ENCODE data around the gene KLHL40.

The KLHL40 gene

DNA sequence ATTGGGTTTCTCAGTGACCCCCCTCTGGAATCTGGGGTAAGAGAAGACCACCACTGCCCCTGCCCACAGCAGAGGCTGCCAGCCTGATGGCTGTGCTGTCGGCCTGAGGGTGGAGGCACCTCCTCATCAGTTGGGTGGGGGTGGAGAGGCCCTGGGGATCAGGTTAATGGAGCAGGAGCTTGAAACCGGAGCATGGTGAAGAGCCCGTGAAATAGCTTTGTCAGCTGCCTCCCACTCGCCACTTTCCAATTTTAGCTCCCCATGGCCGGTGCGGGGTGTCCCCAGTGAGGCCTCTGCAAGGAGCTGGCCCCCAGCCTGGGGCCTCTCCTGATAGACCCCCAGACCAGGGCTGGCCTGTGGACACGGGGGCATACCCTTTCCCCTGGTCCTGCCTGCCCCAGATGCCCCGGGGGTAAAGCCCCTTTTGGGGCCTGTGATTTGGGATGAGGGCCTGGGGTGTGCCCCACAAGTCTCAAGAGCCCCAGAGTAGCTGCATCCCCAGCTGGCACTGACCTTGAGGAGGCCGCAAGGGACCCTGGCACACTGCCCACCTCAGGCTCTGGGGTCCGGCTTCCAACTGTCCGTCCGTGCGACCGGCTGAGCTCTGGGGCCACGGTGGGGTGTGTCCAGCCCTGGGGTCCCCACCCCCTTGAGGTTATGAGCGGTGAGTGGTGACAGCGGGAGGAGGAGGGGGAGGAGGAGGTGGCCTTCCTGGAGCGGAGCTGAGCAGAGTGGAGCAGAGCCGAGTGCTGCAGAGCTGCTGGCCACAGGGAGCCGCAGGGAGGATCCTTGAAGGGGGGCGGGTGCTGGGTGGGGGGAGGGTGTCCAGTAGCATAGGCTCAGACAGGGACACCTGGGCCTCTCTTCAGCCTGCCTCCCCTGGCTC lies 17.0 kb downstream of the KLHL40 start, which contains the start of gene HHATL:
TSS of gene HHATL (minus strand) at position 733 of the 886 bp plus-strand sequence. CDS start 1,972 bp downstream, outside the sequence.
- H3K4me3 ChIP-seq (ENCODE audit: low read depth, low read length), result no peak within 1 kb of the TSS

DNA sequence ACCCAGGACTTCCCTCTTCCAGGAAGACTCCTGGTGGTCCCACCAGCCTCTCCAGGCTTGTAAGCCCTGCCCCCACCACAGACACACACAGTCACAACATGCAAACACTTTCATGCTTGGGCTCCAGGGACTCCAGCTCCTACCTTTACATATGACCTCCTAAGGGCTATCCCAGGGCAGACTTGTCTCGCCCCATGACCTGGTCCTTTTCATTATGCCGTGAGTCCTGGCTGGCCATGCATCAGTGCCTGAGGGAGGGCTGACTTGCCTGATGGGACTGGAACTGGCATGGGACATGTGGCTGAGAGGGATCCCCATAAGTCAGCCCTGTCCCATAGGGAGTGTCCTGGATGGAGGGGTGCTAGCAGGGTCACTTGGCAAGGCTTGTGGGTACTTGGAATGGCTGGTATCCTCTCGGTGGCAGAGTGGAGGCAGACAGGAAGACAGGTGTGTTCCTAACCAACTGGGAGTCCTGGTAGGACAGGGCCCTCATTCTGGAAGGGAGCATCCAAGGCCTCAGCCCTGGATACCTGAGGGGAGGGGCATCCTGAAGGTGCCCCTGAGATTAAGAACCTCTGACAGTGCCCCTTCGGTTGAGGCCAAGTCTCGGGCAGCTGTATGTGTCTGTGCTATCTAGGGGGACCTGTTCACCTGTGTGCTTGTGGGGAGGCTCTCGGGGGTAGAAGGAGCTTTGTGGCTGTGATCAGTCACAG lies 17.8 kb downstream of the KLHL40 start:
- H3K4me3 ChIP-seq (ENCODE audit: low read depth, low read length), result no peak overlapping the region

DNA sequence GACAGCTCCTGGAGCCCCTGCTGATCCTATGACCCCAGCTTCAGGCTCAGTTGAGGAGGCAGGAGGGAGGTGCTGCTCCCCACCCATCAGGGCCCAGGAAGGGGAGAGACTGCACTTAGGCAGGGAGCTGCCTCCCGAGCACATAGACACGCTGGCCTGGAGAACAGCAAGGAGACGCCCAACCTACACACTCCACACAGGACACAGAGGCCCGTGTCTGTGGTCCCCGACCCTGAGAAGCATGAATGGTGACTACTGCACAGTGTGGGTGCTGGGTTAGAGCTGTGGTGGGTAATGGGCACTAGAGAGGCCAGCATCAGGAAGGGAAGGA lies 18.3 kb downstream of the KLHL40 start:
- no peak overlapping the region for H3K4me3 ChIP-seq (ENCODE audit: low read depth, low read length)

DNA sequence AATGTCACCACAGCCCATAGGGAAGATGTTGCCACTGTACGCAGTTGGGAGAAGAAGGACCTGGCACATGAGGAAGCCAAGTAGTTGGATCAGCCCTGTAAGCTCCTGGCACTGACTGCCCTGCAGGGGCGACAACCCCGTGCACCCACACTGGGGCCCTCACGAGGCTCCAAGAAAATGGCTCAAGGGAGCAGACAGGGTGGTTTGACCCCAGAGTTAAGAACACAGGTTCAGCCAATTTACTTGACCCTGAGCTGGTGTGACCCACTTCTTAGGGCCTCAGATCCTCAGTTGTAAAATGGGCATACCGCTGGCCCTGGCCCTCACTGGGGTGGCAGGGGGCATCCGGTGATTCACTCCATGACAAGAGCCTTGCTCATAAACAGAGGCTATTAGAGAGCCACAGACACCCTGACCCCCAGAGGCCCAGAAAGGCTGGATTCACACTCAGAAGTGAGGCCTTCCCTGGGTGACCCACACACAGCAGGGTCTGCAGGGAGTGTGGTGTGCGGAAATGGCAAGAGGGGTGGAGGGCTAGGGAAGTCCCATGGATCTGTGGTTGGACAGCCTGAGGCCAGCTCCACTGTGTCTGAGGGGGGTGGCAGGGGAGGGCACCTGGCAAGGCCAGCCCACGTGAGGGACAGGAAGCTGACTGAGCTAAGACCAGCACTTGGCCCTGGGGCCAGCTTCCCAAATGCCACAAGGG lies 19.0 kb downstream of the KLHL40 start:
- no peak overlapping the region for H3K4me3 ChIP-seq (ENCODE audit: low read depth, low read length)

DNA sequence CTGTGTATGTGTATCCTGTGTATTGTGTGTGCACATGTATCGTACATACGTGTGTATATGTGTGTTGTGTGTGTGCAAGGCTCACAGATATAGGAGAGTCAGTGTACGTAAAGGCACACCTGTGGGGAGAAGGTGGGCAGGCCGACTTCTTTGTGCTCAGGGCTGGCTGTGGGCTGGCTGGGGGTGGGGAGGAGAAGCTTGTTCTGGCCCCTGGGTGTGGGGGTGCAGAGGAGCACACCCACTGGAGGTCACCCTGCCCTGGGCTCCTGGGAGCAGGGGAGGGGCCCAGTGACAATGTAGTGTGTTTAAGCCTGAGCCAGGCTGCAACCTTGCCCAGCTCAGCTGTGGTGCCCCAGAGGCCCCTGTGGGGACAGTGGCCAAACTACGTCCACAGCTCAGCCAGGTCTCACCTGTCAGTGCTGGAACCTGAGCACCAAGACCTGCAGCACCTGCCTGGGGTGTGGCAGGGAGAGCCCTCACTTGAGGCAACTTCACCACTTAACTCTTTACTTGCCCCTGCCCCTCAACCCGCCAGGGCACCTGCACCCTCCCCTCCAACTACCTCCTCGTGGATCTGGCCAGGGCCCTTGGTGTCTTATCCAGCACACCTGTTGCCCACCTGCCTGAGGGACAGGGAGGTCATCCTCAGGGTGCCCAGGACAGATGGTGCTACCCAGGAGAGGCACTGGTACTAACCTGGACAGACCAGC lies 19.9 kb downstream of the KLHL40 start:
- no peak overlapping the region for H3K4me3 ChIP-seq (ENCODE audit: low read depth, low read length)

DNA sequence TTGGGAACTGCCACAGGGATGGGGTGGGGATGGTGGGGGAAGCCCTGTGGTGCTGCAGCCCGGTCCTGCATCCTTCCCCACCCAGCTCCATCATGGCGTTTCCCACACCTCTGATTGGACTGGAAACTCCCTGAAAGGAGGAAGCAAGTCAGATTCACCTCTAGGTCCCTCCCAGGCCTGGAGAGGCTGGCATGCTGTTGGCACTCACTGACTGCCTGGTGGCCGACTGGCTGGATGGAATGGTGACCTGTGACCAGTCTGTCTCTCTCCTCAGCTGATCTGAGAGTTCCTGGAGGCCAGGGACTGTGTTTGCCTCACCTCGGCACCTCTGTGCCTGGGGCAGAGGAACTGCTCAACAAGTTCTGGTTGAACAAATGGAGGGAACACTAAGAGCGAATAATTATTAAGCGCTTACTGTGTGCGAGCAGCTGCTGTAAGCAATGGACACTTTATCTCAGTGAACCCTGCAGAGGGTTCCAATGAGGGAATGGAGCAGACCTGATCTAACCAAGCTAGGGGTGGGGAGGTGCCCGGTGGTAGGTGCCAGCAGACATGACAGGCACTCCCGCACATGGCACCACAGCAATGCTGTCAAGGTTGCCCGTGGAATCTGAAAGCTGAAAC lies 20.7 kb downstream of the KLHL40 start:
- H3K4me3 ChIP-seq (ENCODE audit: low read depth, low read length), result no peak overlapping the region

DNA sequence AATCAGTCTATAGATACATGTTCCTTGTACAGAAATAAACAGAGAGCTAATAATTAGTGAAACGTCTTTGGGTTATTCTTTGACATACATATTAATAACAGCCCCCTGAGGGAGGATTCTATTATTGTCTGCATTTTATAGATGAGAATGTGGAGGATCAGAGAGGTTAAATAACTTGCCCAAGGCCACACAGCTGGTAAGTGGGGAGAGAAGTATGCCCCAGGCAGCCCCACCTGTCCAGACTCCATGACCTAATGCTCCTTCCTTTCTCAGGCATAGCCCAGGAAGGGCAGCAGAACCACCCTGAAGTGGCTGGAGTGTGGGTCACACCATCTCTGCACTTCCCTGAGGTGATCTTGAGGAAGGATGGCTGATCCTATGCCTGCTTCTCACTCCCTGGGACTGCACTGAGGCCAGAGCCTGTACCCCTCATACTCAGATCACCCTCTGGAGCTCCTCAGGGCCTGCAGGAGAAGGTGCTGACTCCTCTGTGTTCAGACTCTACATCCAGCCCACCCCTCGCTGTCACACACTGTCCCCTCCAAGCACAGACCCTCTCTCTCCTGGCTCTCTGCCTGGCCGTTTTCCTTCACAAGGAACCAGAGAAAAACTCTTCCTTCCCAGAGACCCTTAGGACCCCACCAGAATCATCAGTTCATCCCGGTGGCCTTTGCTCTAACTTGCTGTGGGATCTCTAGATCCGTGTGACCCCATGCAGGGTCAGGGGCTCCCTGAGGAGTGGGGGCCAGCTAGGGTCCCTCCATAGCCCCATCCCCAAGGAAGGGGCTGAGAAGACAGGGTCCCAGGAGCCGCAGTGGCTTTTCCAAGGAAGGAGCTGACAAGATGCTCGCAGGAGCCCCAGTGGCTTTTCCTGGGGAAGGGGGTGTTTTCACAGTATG lies 21.6 kb downstream of the KLHL40 start:
- no peak overlapping the region for H3K4me3 ChIP-seq (ENCODE audit: low read depth, low read length)

DNA sequence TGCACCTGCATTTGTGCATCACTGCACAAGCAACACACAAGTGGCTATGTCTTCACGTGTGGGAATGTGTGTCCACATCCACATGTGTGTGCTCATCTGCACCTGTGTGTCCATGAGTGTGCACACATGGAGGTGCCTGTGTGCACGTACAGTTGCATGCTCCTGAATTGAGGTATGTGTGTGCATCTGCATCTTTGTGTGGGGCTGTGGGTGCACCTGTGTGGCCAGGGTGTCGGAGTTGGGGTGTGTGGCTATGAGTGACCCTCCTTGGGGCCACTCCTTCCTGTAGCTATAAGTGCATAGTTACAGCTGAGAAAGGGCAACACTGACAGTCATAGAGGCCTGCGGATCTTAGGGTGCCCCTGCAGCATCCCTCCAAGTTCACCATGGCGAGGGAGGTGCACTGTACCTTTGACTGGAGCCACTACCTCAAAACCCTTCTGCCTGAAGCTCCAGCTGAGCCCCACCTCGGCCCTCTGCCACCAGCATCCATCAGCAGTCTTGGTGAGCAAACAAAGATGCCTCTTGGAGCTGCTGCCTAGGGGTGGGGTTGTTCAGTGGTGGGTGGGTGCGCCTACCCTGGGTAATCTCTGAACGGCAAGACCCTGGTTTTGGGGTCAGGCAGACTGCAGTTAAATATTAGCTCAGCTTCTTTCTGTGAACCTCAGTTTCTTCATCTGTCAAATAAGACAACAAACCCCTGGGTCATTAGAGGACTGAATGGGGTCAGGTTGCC lies 22.5 kb downstream of the KLHL40 start:
- H3K4me3 ChIP-seq (ENCODE audit: low read depth, low read length), result no peak overlapping the region

DNA sequence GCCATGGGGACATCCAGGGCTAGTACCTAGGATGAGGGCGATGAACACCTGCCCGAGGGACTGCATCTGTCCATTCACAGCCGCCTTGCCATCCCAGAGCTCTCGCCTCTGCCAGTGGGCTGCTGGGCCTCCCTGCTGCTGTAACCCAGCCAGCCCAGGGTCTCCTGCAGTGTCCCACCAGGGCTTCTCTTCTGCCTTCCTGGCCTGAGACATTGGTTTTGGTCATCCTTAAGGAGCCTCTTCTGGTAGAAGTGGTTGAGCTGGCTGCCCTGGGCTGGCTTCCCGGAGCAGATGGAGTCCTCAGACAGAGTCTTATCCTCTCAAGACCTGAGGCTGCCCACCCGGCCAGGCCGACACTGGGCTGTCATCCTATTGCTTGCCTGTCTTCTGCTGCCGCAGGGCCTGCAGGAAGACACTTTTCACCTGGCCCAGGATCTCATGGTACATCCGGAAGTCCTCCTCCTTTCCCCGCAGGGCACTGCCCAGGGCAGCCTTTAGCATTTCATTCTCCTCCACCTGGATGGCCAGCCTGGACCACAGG lies 23.3 kb downstream of the KLHL40 start:
- H3K4me3 ChIP-seq (ENCODE audit: low read depth, low read length), result no peak overlapping the region

DNA sequence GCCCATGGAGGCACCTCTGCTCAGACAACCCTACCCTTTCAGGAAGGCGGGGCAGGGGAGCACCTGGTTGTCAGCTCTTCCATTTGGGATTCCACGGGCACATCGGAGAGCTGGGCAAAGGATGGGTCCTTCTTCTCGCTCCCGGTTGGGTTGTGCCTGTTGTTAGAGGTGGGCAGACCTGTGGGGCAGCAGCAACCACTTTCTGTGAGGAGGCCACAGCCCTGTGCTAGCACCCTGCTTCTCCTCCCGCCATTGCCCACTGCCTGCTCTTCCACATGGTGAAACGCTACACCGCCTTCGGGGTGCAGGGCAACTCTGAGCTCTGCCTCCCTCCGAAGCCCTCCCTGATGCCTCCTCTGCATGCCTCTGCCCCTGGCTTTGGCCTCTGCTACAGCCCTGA lies 24.3 kb downstream of the KLHL40 start:
- no peak overlapping the region for H3K4me3 ChIP-seq (ENCODE audit: low read depth, low read length)

DNA sequence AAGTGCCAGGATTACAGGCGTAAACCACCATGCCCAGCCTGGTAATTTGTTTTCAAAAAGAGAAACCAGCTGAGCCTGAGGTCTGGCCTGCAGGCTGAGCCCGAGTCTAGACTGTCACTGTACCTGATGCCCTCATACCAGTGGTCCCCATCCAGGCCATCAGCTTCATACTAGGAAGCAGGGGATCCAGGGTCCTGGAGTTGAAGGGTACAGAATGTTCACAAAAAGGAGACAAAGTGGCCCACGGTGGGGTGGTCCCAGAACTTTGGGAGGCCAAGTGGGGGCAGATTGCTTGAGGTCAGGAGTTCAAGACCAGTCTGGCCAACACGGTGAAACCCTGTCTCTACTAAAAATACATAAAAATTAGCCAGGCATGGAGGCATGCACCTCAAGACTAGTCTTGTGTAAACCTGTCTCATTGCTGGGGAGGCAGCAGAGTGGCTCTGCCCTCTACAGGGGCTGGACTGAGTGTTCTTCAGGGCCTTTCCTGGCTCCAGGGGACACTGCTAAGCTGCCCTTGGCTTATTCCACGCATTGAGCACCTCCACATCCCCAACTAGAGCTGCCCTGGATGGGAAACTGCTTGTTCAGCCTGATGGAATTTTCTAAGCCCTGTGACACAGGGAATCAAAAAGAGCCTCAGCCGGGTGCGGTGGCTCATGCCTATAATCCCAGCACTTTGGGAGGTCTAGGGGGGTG lies 25.1 kb downstream of the KLHL40 start:
- H3K4me3 ChIP-seq (ENCODE audit: low read depth, low read length), result no peak overlapping the region

DNA sequence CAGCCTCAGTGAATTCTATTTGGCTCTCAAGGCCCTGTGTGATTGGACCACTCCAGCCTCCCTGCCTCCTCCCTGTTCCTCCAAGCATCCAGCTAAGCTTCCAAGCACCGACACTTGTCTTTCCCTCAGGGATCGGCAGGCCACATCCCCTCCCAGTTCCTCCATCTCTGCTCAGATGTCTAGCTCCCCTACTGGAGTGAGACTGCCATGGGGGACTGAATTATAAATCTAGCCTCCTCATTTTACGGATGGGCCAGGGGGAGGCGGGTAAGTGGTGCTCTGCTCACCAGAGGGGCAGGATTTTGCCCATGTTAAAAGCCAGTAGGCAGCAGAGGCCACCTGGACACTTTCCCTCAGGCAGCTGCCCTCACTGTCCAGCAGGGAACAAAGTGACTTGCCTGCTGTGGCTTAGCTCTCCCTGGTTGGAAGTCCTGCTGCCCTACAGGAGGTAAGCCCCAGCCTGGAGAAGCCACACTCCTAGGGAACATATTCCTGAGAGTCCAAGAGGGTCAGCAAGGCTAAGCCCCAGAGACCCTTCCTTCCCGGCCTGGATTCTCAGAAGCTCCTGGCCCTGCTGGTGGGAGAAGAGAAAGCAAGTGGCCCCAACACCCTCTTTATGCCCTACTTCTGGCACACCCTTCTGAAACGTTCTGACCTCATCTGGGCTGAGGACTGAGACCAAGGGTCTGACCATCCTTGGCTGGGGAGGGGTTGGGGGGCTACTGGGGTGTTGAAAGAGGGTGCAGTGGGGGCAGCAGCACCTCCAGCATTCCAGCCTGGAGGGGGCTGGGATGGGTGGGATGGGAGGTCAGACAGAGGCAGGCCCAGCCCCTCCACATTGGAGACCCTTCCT lies 26.4 kb downstream of the KLHL40 start:
- H3K4me3 ChIP-seq (ENCODE audit: low read depth, low read length), result no peak overlapping the region

DNA sequence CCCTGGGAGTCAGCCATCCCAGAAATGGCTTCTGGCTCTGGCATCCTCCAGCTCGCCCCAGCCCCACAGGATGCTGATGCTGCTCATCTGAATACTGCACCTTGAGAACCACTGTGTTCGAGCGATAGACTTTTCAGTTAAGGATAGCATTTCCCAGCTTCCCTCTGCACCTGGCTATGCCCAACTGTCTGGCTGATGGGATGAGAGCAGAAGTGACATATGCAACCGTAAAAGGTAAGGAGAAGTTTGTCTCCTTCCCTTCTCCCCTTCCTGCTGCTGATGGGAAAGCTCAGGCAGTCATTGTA lies 27.0 kb downstream of the KLHL40 start:
- H3K4me3 ChIP-seq (ENCODE audit: low read depth, low read length), result no peak overlapping the region

DNA sequence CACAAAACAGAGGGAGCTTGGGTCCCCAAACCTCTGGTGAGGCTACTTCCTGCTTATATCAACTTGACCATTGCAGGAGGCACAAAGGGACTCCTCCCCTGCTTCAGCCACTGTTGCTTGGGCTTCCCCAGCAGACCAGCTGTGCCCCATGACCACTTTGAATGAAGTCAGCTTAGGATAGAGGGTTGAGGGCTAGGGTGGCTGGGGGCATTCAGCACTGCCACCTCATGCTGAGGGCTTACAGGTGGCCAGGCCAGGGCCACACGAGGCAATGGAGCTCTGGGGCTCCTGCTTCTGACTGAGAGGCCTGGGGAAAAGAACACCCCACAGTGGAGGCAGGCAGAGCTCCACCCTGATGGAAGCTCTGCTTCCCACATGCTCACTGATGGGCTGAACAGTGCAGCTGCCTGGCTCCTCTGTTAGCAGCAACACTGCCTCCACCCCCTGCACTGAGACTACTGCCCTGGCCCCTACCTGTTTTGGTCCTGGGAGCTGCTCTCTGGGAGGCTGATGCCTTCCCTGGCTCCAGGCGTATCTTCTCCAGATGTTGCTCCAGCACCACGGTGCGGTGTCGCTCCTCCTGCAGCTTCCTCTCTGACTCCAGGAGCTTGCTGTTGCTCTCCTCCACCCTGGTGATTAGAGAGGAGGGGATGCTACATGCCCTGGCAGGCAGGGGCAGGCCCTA lies 27.5 kb downstream of the KLHL40 start:
- no peak overlapping the region for H3K4me3 ChIP-seq (ENCODE audit: low read depth, low read length)

DNA sequence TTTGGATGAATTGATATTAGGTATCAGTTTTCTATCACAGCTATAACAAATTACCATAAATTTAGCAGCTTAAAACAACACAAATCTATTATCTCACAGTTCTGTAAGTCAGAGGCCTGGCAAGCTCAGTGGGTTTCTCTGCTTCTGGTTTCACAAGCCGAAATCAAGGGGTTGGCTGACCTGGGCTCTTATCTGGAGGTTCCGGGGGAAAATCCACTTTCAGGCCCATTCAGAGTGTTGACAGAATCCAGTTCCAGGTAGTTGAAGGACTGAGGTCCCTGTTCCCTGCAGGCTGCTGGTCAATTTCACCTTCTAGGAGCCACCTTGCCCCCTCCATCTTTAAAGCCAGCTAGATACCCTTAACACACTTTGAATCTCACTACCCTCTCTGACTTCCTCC lies 28.4 kb downstream of the KLHL40 start:
- no peak overlapping the region for H3K4me3 ChIP-seq (ENCODE audit: low read depth, low read length)

DNA sequence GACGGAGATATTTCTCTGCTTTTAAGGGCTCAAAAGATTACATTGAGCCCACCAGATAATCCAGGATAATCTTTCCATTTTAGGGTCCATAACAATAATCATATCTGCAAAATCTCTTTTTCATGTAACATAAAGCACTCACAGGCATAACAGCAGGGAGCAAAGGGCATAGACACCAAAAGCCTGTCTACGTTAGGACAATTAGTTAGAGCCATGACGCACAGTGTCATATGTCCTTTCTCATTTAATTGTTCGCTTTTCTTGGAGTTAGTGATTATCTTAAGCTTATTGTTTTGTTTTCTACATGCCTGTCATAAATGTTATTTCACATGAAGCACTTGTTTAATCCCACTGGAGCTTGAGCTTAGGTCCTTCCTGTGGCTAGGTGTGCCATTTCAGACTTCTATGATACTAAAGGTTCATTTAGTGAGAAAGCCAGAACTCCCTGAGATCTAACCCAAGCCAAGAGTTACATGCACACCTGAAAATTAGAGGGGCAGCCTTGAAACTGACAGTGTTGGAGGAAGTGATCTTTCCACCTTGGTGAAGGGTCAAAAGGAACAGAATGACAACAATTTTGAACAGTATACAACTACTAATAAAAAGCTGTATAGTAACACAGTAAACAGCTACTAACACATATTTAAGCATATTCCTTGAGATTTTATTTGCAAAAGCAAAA lies 29.0 kb downstream of the KLHL40 start:
- no peak overlapping the region for H3K4me3 ChIP-seq (ENCODE audit: low read depth, low read length)
